ENCODE data around the gene ADAM15.

Gene ADAM15

GRCh38 chr1:155018617-155019348 is 32.3 kb upstream of the ADAM15 start:
- Histone ChIP-seq H3K79me2 (ENCODE audit: insufficient read depth, low read length) (no peaks in the 10 kb centered on the region), H3K9me2 (ENCODE audit: low read depth, low read length) (no peaks in the 10 kb centered on the region), H3K27me3 (ENCODE audit: insufficient read depth, low read length) (no peaks in the 10 kb centered on the region), H3K36me3 (ENCODE audit: insufficient read depth, low read length) (peaks cover 4% of the 10 kb centered on the region), H3K4me3 (ENCODE audit: low read depth, low read length, poor library complexity, severe bottlenecking) (no peak overlapping the region), H3F3A (ENCODE audit: insufficient read depth, low read length) (no peaks in the 10 kb centered on the region), H3K27ac (ENCODE audit: low read depth, low read length, poor library complexity, severe bottlenecking) (no peak overlapping the region), H3K9me3 (ENCODE audit: low read length) (no peaks in the 10 kb centered on the region), H3K4me2 (ENCODE audit: low read length) (no peak overlapping the region), H3K4me1 (ENCODE audit: insufficient read depth, low read length, severe bottlenecking) (peaks cover 20% of the 10 kb centered on the region), H2AFZ (ENCODE audit: low read length) (no peak overlapping the region), H3K9ac (ENCODE audit: low read length) (no peak overlapping the region), H4K20me1 (ENCODE audit: insufficient read depth, low read length) (no peaks in the 10 kb centered on the region)
- TF ChIP-seq EZH2 (IDR thresholded peaks at IDR 0.05; ENCODE audit: borderline replicate concordance, low read length) (no peak), CTCF (IDR thresholded peaks at IDR 0.05; ENCODE audit: low read length) (no peak)

GRCh38 chr1:155019377-155020245 is 31.5 kb upstream of the ADAM15 start:
- Histone ChIP-seq H3K9ac (ENCODE audit: low read length) (no peak overlapping the region), H3K27ac (ENCODE audit: low read depth, low read length, poor library complexity, severe bottlenecking) (no peak overlapping the region), H3K9me3 (ENCODE audit: low read length) (no peaks in the 10 kb centered on the region), H2AFZ (ENCODE audit: low read length) (no peak overlapping the region), H3K27me3 (ENCODE audit: insufficient read depth, low read length) (0 out of 2 replicates have a peak, but pooled peaks cover 3% of the 10 kb centered on the region), H3F3A (ENCODE audit: insufficient read depth, low read length) (no peaks in the 10 kb centered on the region), H3K79me2 (ENCODE audit: insufficient read depth, low read length) (no peaks in the 10 kb centered on the region), H3K4me1 (ENCODE audit: insufficient read depth, low read length, severe bottlenecking) (peaks cover 20% of the 10 kb centered on the region), H3K4me2 (ENCODE audit: low read length) (no peak overlapping the region), H4K20me1 (ENCODE audit: insufficient read depth, low read length) (no peaks in the 10 kb centered on the region), H3K9me2 (ENCODE audit: low read depth, low read length) (no peaks in the 10 kb centered on the region), H3K4me3 (ENCODE audit: low read depth, low read length, poor library complexity, severe bottlenecking) (no peak overlapping the region), H3K36me3 (ENCODE audit: insufficient read depth, low read length) (peaks cover 4% of the 10 kb centered on the region)
- TF ChIP-seq CTCF (IDR thresholded peaks at IDR 0.05; ENCODE audit: low read length), result no peak
- TF ChIP-seq EZH2 (IDR thresholded peaks at IDR 0.05; ENCODE audit: borderline replicate concordance, low read length), result no peak

GRCh38 chr1:155022136-155022926 is 28.8 kb upstream of the ADAM15 start:
- H3K9me3 ChIP-seq (ENCODE audit: low read length), result no peaks in the 10 kb centered on the region
- no peaks in the 10 kb centered on the region for H3K79me2 ChIP-seq (ENCODE audit: insufficient read depth, low read length)
- H3K27ac ChIP-seq (ENCODE audit: low read depth, low read length, poor library complexity, severe bottlenecking), result no peak overlapping the region
- H3K27me3 ChIP-seq (ENCODE audit: insufficient read depth, low read length), result 0 out of 2 replicates have a peak, but pooled peaks cover 3% of the 10 kb centered on the region
- no peaks in the 10 kb centered on the region for H3K9me2 ChIP-seq (ENCODE audit: low read depth, low read length)
- no peak overlapping the region for H3K4me3 ChIP-seq (ENCODE audit: low read depth, low read length, poor library complexity, severe bottlenecking)
- TF ChIP-seq CTCF (IDR thresholded peaks at IDR 0.05; ENCODE audit: low read length) (no peak), EZH2 (IDR thresholded peaks at IDR 0.05; ENCODE audit: borderline replicate concordance, low read length) (no peak)
- no peak overlapping the region for H3K9ac ChIP-seq (ENCODE audit: low read length)
- H3K4me1 ChIP-seq (ENCODE audit: insufficient read depth, low read length, severe bottlenecking), result peaks cover 8% of the 10 kb centered on the region
- H3K4me2 ChIP-seq (ENCODE audit: low read length), result no peak overlapping the region
- H4K20me1 ChIP-seq (ENCODE audit: insufficient read depth, low read length), result no peaks in the 10 kb centered on the region
- no peaks in the 10 kb centered on the region for H3K36me3 ChIP-seq (ENCODE audit: insufficient read depth, low read length)
- no peaks in the 10 kb centered on the region for H3F3A ChIP-seq (ENCODE audit: insufficient read depth, low read length)
- H2AFZ ChIP-seq (ENCODE audit: low read length), result no peak overlapping the region

Data from OCI-LY1 (cell line).